ENCODE measurements around the gene TOB1.

TOB1 gene

DNA sequence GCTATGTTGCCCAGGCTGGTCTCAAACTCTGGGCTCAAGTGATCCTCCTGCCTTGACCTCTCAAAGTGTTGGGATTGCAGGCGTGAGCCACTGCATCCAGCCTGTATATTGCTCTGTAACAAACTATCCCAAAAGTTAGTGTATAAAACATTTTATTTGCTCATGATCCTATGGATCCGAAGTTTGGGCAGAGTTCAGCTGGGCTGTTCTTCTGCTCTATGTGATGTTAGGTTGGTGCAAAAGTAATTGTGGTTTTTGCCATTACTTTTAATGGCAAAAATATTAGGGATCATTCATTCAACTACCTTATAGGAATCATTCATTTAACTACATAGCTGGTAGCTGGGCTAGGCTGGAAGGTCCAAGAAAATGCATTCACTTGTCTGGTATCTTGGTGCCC, 43.6 kb downstream of the TOB1 start:
- Histone ChIP-seq H3K4me3 (ENCODE audit: low read depth in 1 of 2, low read length in 2 of 2) (no peak overlapping the region), H3K36me3 (ENCODE audit: insufficient read depth, low read length) (no peaks in the 10 kb centered on the region), H3K4me1 (ENCODE audit: insufficient read depth, low read length) (no peaks in the 10 kb centered on the region), H3K79me2 (ENCODE audit: insufficient read depth, low read length) (no peaks in the 10 kb centered on the region), H3K4me2 (ENCODE audit: insufficient read depth, low read length) (no peak overlapping the region), H3K9ac (ENCODE audit: low read depth, low read length) (no peak overlapping the region), H2AFZ (ENCODE audit: low read depth, low read length) (no peak overlapping the region), H4K20me1 (ENCODE audit: insufficient read depth, low read length) (no peaks in the 10 kb centered on the region), H3K27ac (ENCODE audit: low read length) (no peak overlapping the region), H3K9me3 (ENCODE audit: insufficient read depth, low read length, severe bottlenecking) (no peaks in the 10 kb centered on the region), H3K27me3 (ENCODE audit: insufficient read depth, low read length, poor library complexity) (peaks cover 3% of the 10 kb centered on the region)
- TF ChIP-seq CTCF (IDR thresholded peaks at IDR 0.05; ENCODE audit: borderline replicate concordance, extremely low read depth, low read length, poor library complexity, severe bottlenecking), result no peak
- TF ChIP-seq EZH2 (IDR thresholded peaks at IDR 0.05; ENCODE audit: borderline replicate concordance, low read depth, low read length, severe bottlenecking), result no peak
- no peak for ATAC-seq (ENCODE audit: insufficient read depth, low read depth)
- no peak for DNase-seq

DNA sequence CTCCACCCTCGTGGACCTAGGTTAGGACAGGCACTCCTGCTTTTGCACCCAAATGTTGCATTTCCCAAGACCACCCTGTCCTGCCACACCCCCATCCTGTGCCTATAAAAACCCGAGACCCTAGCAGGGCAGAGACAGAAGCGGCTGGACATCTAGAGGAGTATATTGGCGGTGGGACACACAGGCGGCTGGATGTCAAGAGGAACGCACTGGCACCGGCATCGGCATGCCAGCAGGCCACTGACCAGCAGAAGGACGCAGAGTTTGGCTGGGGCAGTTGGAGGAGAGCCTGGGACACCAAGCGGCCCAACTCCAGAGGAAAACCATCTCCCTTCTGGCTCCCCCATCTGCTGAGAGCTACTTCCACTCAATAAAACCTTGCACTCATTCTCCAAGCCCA, 45.5 kb downstream of the TOB1 start:
- H3K4me1 ChIP-seq (ENCODE audit: insufficient read depth, low read length), result no peaks in the 10 kb centered on the region
- H3K27ac ChIP-seq (ENCODE audit: low read length), result no peak overlapping the region
- no peaks in the 10 kb centered on the region for H3K36me3 ChIP-seq (ENCODE audit: insufficient read depth, low read length)
- H3K4me3 ChIP-seq (ENCODE audit: low read depth in 1 of 2, low read length in 2 of 2), result no peak overlapping the region
- no peak overlapping the region for H2AFZ ChIP-seq (ENCODE audit: low read depth, low read length)
- peaks cover 3% of the 10 kb centered on the region for H3K27me3 ChIP-seq (ENCODE audit: insufficient read depth, low read length, poor library complexity)
- no peak overlapping the region for H3K9ac ChIP-seq (ENCODE audit: low read depth, low read length)
- no peaks in the 10 kb centered on the region for H3K9me3 ChIP-seq (ENCODE audit: insufficient read depth, low read length, severe bottlenecking)
- H3K79me2 ChIP-seq (ENCODE audit: insufficient read depth, low read length), result no peaks in the 10 kb centered on the region
- no peaks in the 10 kb centered on the region for H4K20me1 ChIP-seq (ENCODE audit: insufficient read depth, low read length)
- DNase-seq (no peak), ATAC-seq (ENCODE audit: insufficient read depth, low read depth) (no peak)
- TF ChIP-seq CTCF (IDR thresholded peaks at IDR 0.05; ENCODE audit: borderline replicate concordance, extremely low read depth, low read length, poor library complexity, severe bottlenecking) (no peak), EZH2 (IDR thresholded peaks at IDR 0.05; ENCODE audit: borderline replicate concordance, low read depth, low read length, severe bottlenecking) (no peak)
- H3K4me2 ChIP-seq (ENCODE audit: insufficient read depth, low read length), result no peak overlapping the region

GRCh38 chr17:50818921-50819657, 47.1 kb downstream of the TOB1 start:
- no peak overlapping the region for H3K4me3 ChIP-seq (ENCODE audit: low read depth in 1 of 2, low read length in 2 of 2)
- no peaks in the 10 kb centered on the region for H3K36me3 ChIP-seq (ENCODE audit: insufficient read depth, low read length)
- no peaks in the 10 kb centered on the region for H4K20me1 ChIP-seq (ENCODE audit: insufficient read depth, low read length)
- no peak overlapping the region for H3K4me2 ChIP-seq (ENCODE audit: insufficient read depth, low read length)
- no peak overlapping the region for H3K27ac ChIP-seq (ENCODE audit: low read length)
- no peaks in the 10 kb centered on the region for H3K79me2 ChIP-seq (ENCODE audit: insufficient read depth, low read length)
- no peak overlapping the region for H3K9ac ChIP-seq (ENCODE audit: low read depth, low read length)
- H3K4me1 ChIP-seq (ENCODE audit: insufficient read depth, low read length), result no peaks in the 10 kb centered on the region
- no peak for ATAC-seq (ENCODE audit: insufficient read depth, low read depth)
- TF ChIP-seq EZH2 (IDR thresholded peaks at IDR 0.05; ENCODE audit: borderline replicate concordance, low read depth, low read length, severe bottlenecking), result no peak
- TF ChIP-seq CTCF (IDR thresholded peaks at IDR 0.05; ENCODE audit: borderline replicate concordance, extremely low read depth, low read length, poor library complexity, severe bottlenecking), result no peak
- no peak overlapping the region for H2AFZ ChIP-seq (ENCODE audit: low read depth, low read length)
- DNase-seq, result no peak
- no peaks in the 10 kb centered on the region for H3K9me3 ChIP-seq (ENCODE audit: insufficient read depth, low read length, severe bottlenecking)
- H3K27me3 ChIP-seq (ENCODE audit: insufficient read depth, low read length, poor library complexity), result peaks cover 3% of the 10 kb centered on the region
